ENCODE data around the gene PIK3C2B. TPM values are rescaled to one million over a fixed set of nuclear protein-coding genes. Genes with fewer than 3 reads are reported as not detected.

The PIK3C2B gene, protein sequence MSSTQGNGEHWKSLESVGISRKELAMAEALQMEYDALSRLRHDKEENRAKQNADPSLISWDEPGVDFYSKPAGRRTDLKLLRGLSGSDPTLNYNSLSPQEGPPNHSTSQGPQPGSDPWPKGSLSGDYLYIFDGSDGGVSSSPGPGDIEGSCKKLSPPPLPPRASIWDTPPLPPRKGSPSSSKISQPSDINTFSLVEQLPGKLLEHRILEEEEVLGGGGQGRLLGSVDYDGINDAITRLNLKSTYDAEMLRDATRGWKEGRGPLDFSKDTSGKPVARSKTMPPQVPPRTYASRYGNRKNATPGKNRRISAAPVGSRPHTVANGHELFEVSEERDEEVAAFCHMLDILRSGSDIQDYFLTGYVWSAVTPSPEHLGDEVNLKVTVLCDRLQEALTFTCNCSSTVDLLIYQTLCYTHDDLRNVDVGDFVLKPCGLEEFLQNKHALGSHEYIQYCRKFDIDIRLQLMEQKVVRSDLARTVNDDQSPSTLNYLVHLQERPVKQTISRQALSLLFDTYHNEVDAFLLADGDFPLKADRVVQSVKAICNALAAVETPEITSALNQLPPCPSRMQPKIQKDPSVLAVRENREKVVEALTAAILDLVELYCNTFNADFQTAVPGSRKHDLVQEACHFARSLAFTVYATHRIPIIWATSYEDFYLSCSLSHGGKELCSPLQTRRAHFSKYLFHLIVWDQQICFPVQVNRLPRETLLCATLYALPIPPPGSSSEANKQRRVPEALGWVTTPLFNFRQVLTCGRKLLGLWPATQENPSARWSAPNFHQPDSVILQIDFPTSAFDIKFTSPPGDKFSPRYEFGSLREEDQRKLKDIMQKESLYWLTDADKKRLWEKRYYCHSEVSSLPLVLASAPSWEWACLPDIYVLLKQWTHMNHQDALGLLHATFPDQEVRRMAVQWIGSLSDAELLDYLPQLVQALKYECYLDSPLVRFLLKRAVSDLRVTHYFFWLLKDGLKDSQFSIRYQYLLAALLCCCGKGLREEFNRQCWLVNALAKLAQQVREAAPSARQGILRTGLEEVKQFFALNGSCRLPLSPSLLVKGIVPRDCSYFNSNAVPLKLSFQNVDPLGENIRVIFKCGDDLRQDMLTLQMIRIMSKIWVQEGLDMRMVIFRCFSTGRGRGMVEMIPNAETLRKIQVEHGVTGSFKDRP (N-terminal part only)
- total RNA-seq (2022; extraction: Qiagen RNA extraction; ENCODE audit: low read depth): 6.1 to 7.8 TPM (median 7.0 TPM) in 5 replicates

GRCh38 chr1:204494281-204495077 is at the start of gene PIK3C2B:
Gene PIK3C2B (minus strand): TSS chr1:204494805. CDS start chr1:204469802, 25,003 bp downstream.

DNA sequence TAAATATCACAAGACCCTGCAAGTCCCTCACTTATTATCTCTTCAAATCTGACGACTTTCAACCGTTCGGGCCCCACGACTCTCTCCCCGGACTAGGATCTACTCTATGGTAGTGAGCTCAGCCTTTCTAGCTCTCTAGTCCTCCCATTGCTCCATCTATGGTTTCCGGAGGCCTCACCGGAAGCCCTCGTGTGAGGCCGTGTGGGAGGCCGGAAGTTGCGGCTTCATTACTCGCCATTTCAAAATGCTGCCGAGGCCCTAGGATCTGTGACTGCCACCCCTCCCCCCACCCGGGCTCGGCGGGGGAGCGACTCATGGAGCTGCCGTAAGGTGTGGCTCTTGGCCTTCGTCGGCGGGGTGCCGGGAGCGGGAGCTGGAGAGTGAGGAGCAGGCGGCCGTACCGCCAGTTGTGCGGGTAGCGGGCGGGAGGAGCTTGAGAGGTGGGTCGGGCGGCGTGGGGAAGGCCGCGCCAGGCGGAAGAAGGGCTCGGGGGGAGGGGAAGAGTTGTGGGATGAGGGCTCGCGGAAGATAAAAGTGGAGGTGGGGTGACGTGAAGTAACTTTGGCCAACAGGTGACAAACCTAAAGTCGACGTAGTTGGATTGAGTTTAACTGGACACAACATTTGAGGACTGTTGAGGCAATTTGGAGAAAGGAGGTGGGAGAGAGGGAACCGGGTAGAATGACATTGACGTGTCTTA is 21.7 kb upstream of the PIK3C2B start, which contains the start of gene MDM4:
Gene MDM4 (plus strand): TSS at position 227 of the 700 bp plus-strand sequence. CDS start 9,113 bp downstream, outside the sequence.

Other genes with a start within 250 kb of the PIK3C2B start
- 20.3 to 28.8 TPM (median 24.2 TPM) in 5 replicates for gene PLEKHA6, start 134.9 kb downstream of the PIK3C2B start, total RNA-seq (2022; extraction: Qiagen RNA extraction; ENCODE audit: low read depth)
- gene PPP1R15B, start 83.0 kb downstream of the PIK3C2B start, total RNA-seq (2022; extraction: Qiagen RNA extraction; ENCODE audit: low read depth): 24.0 to 31.2 TPM (median 25.8 TPM) in 5 replicates
- gene MDM4, start 21.6 kb upstream of the PIK3C2B start, total RNA-seq (2022; extraction: Qiagen RNA extraction; ENCODE audit: low read depth): 3.5 to 5.6 TPM (median 4.3 TPM) in 5 replicates
- 13.7 to 20.6 TPM (median 15.7 TPM) in 5 replicates for gene LRRN2, start 190.9 kb upstream of the PIK3C2B start, total RNA-seq (2022; extraction: Qiagen RNA extraction; ENCODE audit: low read depth)

Data from A549 treated with CpdA at 1 μM for 4 hours (cell line).